LHCN-M2 (cell line): ENCODE results near the gene AASDH. TPM values are rescaled to one million over a fixed set of nuclear protein-coding genes. Genes with fewer than 3 reads are reported as not detected.

Experiments used
- total RNA-seq: library from RNA; depleted of rRNA; stranded (reverse); fragments of >200 nt; gene quantifications from 2 replicates; pipeline ENCODE4 v1.2.3, GENCODE V29; 2014; rRNA removed

AASDH gene
- total RNA-seq, 1 experiment from 2014 or later = 9.1 TPM

Other genes with a start within 250 kb of the AASDH start
- gene PPAT, start 48.1 kb upstream of the AASDH start, total RNA-seq = 28.0 and 29.6 TPM in 2 replicates
- 128 and 131 TPM in 2 replicates for gene PAICS, start 48.8 kb upstream of the AASDH start, total RNA-seq
- gene SRP72, start 80.1 kb upstream of the AASDH start, total RNA-seq = 73.8 and 86.5 TPM in 2 replicates
- gene ARL9, start 118.3 kb upstream of the AASDH start, total RNA-seq = not detected in 2 replicates